PC-9 (cell line): ENCODE measurements around the gene RAB11FIP4. TPM values are rescaled to one million over a fixed set of nuclear protein-coding genes. Genes with fewer than 3 reads are reported as not detected.

Experiments used
- BruUV-seq: library from RNA; stranded (reverse); fragments of 400-500 nt; replicated peaks from 2 replicates; lab custom pipeline; 2021; lab: Mats Ljungman, UMichigan
- CTCF ChIA-PET: fragments of 300-600 bp; sonication (Branson Sonifier 250); formaldehyde crosslinking; loops from one replicate; lab custom pipeline; 2022; ENCODE audit warnings: antibody characterized with exemption; lab: Charles Lee
- POLR2A ChIA-PET: fragments of 300-600 bp; sonication (Branson Sonifier 250); formaldehyde crosslinking; loops from one replicate; lab custom pipeline; 2022; ENCODE audit warnings: antibody characterized with exemption; ENCODE audit not compliant: unreplicated experiment; lab: Charles Lee
- DNase-seq, 2 experiments: peaks; one replicate each; pipeline versions ENCODE4 v3.0.0 to v3.0.0-alpha.2; 2015 to 2022; ENCODE audit warnings: mixed read lengths in 1 of 2
- H2AFZ ChIP-seq: fragments of 200-600 bp; sonication (generic); 2 replicates; pipeline ENCODE4 v1.8.1; 2017; ENCODE audit warnings: antibody characterized with exemption
- H3F3A ChIP-seq: fragments of 200-600 bp; sonication (generic); 2 replicates; pipeline ENCODE4 v1.8.1; 2017; ENCODE audit warnings: antibody characterized with exemption, mild to moderate bottlenecking, low read depth; ENCODE audit not compliant: insufficient read depth
- H3K27ac ChIP-seq: fragments of 200-600 bp; sonication (generic); 2 replicates; pipeline ENCODE4 v1.6.1; 2016; ENCODE audit warnings: mixed run types
- H3K27me3 ChIP-seq: fragments of 200-600 bp; sonication (generic); 2 replicates; pipeline ENCODE4 v1.6.1; 2016; ENCODE audit warnings: low read depth, mixed run types; ENCODE audit not compliant: insufficient read depth
- H3K36me3 ChIP-seq: fragments of 200-600 bp; sonication (generic); 2 replicates; pipeline ENCODE4 v1.6.1; 2016; ENCODE audit warnings: low read depth, mixed run types
- H3K4me1 ChIP-seq: fragments of 200-600 bp; sonication (generic); replicated peaks from 2 replicates; pipeline ENCODE4 v1.6.1; 2016; ENCODE audit warnings: mixed run types; ENCODE audit not compliant: insufficient read depth
- H3K4me2 ChIP-seq: fragments of 200-600 bp; sonication (generic); 2 replicates; pipeline ENCODE4 v1.6.1; 2017; ENCODE audit warnings: mixed run types
- H3K4me3 ChIP-seq: fragments of 200-600 bp; sonication (generic); 2 replicates; pipeline ENCODE4 v1.6.1; 2016; ENCODE audit warnings: mixed run types
- H3K79me2 ChIP-seq: fragments of 200-600 bp; sonication (generic); 2 replicates; pipeline ENCODE4 v1.6.1; 2017; ENCODE audit warnings: low read depth, mixed run types
- H3K9me2 ChIP-seq: fragments of 200-600 bp; sonication (generic); 2 replicates; pipeline ENCODE4 v1.8.1; 2017; ENCODE audit warnings: mild to moderate bottlenecking; ENCODE audit not compliant: insufficient read depth
- H3K9me3 ChIP-seq: fragments of 200-600 bp; sonication (generic); 2 replicates; pipeline ENCODE4 v1.8.1; 2016; ENCODE audit warnings: low read depth; ENCODE audit not compliant: insufficient read depth
- H4K20me1 ChIP-seq: fragments of 200-600 bp; sonication (generic); 2 replicates; pipeline ENCODE4 v1.8.1; 2017; ENCODE audit not compliant: insufficient read depth
- CTCF ChIP-seq: fragments of 200-600 bp; sonication (generic); conservative IDR thresholded peaks from 2 replicates; pipeline ENCODE4 v1.6.1; 2017; ENCODE audit warnings: mixed run types, antibody characterized with exemption, mild to moderate bottlenecking, moderate library complexity
- EZH2 ChIP-seq: fragments of 200-600 bp; sonication (generic); IDR thresholded peaks from 2 replicates; pipeline ENCODE4 v1.8.0; 2017; ENCODE audit warnings: antibody characterized with exemption, low read depth
- intact Hi-C: fragments of 100-400 bp; cut with micrococcal nuclease; formaldehyde crosslinking; loops from one replicate; pipeline ENCODE4 v1.10.0; 2022; ENCODE audit not compliant: unreplicated experiment
- total RNA-seq: library from RNA; stranded (reverse); gene quantifications from 2 replicates; pipeline ENCODE4 v1.2.3, GENCODE V29; 2021

The RAB11FIP4 gene
- total RNA-seq, 1 experiment from 2014 or later, result 22.9 TPM

GRCh38 chr17:31534223-31534888 is 142.9 kb downstream of the RAB11FIP4 start:
- H2AFZ ChIP-seq, result no peak overlapping the region
- 0 out of 2 replicates have a peak, but pooled peaks cover 3% of the 10 kb centered on the region for H3F3A ChIP-seq
- no peak overlapping the region for H3K27ac ChIP-seq
- intact Hi-C loops, result no loop called here
- no peak for DNase-seq
- no peaks in the 10 kb centered on the region for H3K4me1 ChIP-seq
- no peaks in the 10 kb centered on the region for H3K36me3 ChIP-seq
- H3K4me2 ChIP-seq, result no peak overlapping the region
- no peaks in the 10 kb centered on the region for H3K9me3 ChIP-seq
- H3K27me3 ChIP-seq, result no peaks in the 10 kb centered on the region
- ChIA-PET CTCF (no interaction called here), POLR2A (interaction anchor here (0.5 kb wide), 1 partner anchor 97 kb away, joined by 5 read pairs; no protein-coding TSS in a partner anchor)
- no peaks in the 10 kb centered on the region for H3K79me2 ChIP-seq
- no TSS peak for BruUV-seq
- no peaks in the 10 kb centered on the region for H3K9me2 ChIP-seq
- no peaks in the 10 kb centered on the region for H4K20me1 ChIP-seq
- TF ChIP-seq EZH2 (no peak), CTCF (no peak)
- no peak overlapping the region for H3K4me3 ChIP-seq

GRCh38 chr17:31535581-31535981 is 144.1 kb downstream of the RAB11FIP4 start:
- no peak overlapping the region for H3K4me2 ChIP-seq
- BruUV-seq, result no TSS peak
- no peak for TF ChIP-seq EZH2
- TF ChIP-seq CTCF, result no peak
- no peak for DNase-seq
- H3K36me3 ChIP-seq, result no peaks in the 10 kb centered on the region
- no peaks in the 10 kb centered on the region for H4K20me1 ChIP-seq
- H3K27ac ChIP-seq, result no peak overlapping the region
- H3K4me1 ChIP-seq, result no peaks in the 10 kb centered on the region
- no peaks in the 10 kb centered on the region for H3K9me2 ChIP-seq
- H2AFZ ChIP-seq, result no peak overlapping the region
- POLR2A ChIA-PET, result no interaction called here
- intact Hi-C loops, result no loop called here
- H3K9me3 ChIP-seq, result no peaks in the 10 kb centered on the region
- 0 out of 2 replicates have a peak, but pooled peaks cover 3% of the 10 kb centered on the region for H3F3A ChIP-seq
- H3K27me3 ChIP-seq, result no peaks in the 10 kb centered on the region
- CTCF ChIA-PET, result interaction anchor here (0.6 kb wide), 1 partner anchor 213 kb away, joined by 6 read pairs; no protein-coding TSS in a partner anchor
- H3K4me3 ChIP-seq, result no peak overlapping the region
- no peaks in the 10 kb centered on the region for H3K79me2 ChIP-seq

GRCh38 chr17:31536451-31536850 is 145.0 kb downstream of the RAB11FIP4 start:
- Histone ChIP-seq H3F3A (0 out of 2 replicates have a peak, but pooled peaks cover 3% of the 10 kb centered on the region), H3K27me3 (no peaks in the 10 kb centered on the region), H3K27ac (no peak overlapping the region), H3K9me2 (no peaks in the 10 kb centered on the region), H3K9me3 (no peaks in the 10 kb centered on the region), H3K4me3 (no peak overlapping the region), H3K4me2 (no peak overlapping the region), H3K4me1 (no peaks in the 10 kb centered on the region), H3K79me2 (no peaks in the 10 kb centered on the region), H3K36me3 (no peaks in the 10 kb centered on the region), H4K20me1 (no peaks in the 10 kb centered on the region), H2AFZ (no peak overlapping the region)
- no TSS peak for BruUV-seq
- ChIA-PET CTCF (no interaction called here), POLR2A (no interaction called here)
- TF ChIP-seq EZH2, result no peak
- no peak for TF ChIP-seq CTCF
- no peak for DNase-seq
- intact Hi-C loops, result no loop called here
